GM12864 (cell line): ENCODE measurements around the gene PTPN1.

Experiments
- DNase-seq: peaks from one replicate; pipeline ENCODE4 v3.0.0-alpha.2; 2011; ENCODE audit warnings: low read depth
- H3K4me3 ChIP-seq: 2 replicates; pipeline ENCODE4 v1.5.1; 2011; ENCODE audit warnings: mild to moderate bottlenecking, low read depth, low read length, control low read depth
- CTCF ChIP-seq: IDR thresholded peaks from 2 replicates; pipeline ENCODE4 v1.5.1; 2011; ENCODE audit warnings: low read depth, mild to moderate bottlenecking, moderate library complexity, low read length, control low read depth, inconsistent platforms; ENCODE audit errors: missing control alignments

PTPN1 gene

GRCh38 chr20:50577175-50578018, 67.2 kb downstream of the PTPN1 start:
- H3K4me3 ChIP-seq: no peak overlapping the region
- no peak for TF ChIP-seq CTCF
- no peak for DNase-seq

GRCh38 chr20:50578061-50578777, 68.0 kb downstream of the PTPN1 start:
- TF ChIP-seq CTCF: no peak
- H3K4me3 ChIP-seq: no peak overlapping the region
- no peak for DNase-seq

GRCh38 chr20:50578778-50579165, 68.6 kb downstream of the PTPN1 start:
- no peak overlapping the region for H3K4me3 ChIP-seq
- DNase-seq: no peak
- TF ChIP-seq CTCF: no peak

GRCh38 chr20:50579511-50579910, 69.3 kb downstream of the PTPN1 start:
- H3K4me3 ChIP-seq: no peak overlapping the region
- TF ChIP-seq CTCF: no peak
- no peak for DNase-seq

- no peak overlapping the region for H3K4me3 ChIP-seq
- no peak for DNase-seq
- peak; percentile 72 for TF ChIP-seq CTCF
These were observed 70.0 kb downstream of the PTPN1 start for GRCh38 chr20:50580016-50580747.

GRCh38 chr20:50580842-50581544, 70.8 kb downstream of the PTPN1 start:
- H3K4me3 ChIP-seq: no peak overlapping the region
- no peak for DNase-seq
- TF ChIP-seq CTCF: no peak
